ENCODE measurements around the gene SLC13A2. TPM values are rescaled to one million over a fixed set of nuclear protein-coding genes. Genes with fewer than 3 reads are reported as not detected.

Gene SLC13A2
- polyA plus RNA-seq, 1 experiment = not detected

DNA sequence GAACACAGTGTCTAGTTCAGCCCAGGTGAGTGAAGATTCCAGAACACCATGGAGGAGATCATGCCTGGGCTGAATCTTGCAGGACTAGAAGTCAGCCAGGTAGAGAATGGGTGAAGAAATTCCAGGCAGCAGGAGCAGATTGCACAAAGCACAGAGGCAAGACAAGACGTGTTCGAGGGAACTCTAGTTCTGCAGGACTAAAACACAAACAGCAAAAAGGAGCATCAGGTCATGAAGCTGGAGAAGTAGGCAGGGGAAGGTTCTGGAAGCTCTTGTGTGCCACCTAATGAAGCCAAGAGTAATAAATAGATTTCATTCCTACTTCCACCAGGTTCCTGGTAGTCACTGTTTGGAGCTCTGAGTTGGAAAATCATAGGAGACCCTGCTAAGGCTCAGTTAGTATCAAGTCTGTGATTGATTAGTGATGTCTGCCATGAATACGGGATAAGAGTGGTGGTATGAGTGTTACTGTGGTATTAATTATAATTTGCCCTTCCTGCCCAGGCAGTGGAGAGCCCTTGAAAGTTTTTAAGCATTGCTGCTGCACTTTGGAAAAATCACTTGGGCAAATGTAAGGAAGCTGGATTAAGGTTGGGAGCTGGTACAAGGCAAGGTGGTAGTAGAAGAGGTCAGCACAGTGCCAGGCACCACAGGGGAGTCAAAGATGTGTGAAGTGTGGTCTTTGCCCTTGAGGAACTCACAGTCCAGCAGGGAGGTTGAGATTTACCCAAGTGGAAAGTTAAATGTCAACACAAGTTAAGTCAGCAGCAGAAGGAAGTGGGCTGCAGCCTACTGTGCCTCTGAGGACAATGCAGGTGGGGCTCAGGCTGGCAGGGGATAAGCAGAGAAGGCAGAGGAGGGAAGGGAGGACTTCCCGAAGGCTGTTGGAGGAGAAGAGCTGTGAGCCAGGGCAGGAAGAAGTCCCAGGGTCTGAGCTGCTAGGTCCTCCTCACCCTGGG is 19.2 kb downstream of the SLC13A2 start:
- Histone ChIP-seq H3K27me3 (ENCODE audit: control insufficient read depth, insufficient read depth, low read length) (peaks cover 12% of the 10 kb centered on the region), H3K9me3 (ENCODE audit: control insufficient read depth, insufficient read depth, low read length) (no peaks in the 10 kb centered on the region; the same call in 1 of the 2 replicates), H3K4me3 (ENCODE audit: low read depth, low read length) (no peak overlapping the region), H3K27ac (ENCODE audit: low read depth, low read length) (no peak overlapping the region)
- ChIA-PET CTCF (interaction anchor here (2.2 to 8.1 kb wide), 3 partner anchors 48 to 77 kb away, joined by 5 to 70 read pairs (median 15); no protein-coding TSS in a partner anchor), POLR2A (interaction anchor here (0.5 kb wide), 1 partner anchor 73 kb away, joined by 5 read pairs; no protein-coding TSS in a partner anchor)
- no peak for DNase-seq (ENCODE audit: low read depth, low spot score)
- TF ChIP-seq CTCF (IDR thresholded peaks at IDR 0.05; ENCODE audit: low read depth, low read length) = no peak

DNA sequence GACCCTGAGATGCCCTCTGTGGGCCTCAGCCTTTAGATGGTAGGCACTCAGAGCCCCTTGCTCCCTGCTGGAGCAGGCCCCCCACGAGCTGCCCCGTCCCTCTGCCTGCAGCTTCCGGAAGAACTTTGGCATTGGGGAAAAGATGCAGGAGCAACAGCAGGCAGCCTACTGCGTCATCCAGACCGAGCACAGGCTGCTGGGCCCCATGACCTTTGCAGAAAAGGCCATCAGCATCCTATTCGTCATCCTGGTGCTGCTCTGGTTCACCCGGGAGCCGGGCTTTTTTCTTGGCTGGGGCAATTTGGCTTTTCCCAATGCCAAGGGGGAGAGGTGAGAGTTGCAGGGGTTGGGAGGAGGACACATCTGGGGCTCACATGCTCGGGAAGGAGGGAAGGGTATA is 20.0 kb downstream of the SLC13A2 start:
- no peak overlapping the region for H3K27ac ChIP-seq (ENCODE audit: low read depth, low read length)
- peaks cover 13% of the 10 kb centered on the region for H3K27me3 ChIP-seq (ENCODE audit: control insufficient read depth, insufficient read depth, low read length)
- H3K4me3 ChIP-seq (ENCODE audit: low read depth, low read length) = no peak overlapping the region
- POLR2A ChIA-PET = interaction anchor here (0.5 kb wide), 1 partner anchor 74 kb away, joined by 5 read pairs; no protein-coding TSS in a partner anchor
- no peaks in the 10 kb centered on the region; the same call in 1 of the 2 replicates for H3K9me3 ChIP-seq (ENCODE audit: control insufficient read depth, insufficient read depth, low read length)
- DNase-seq (ENCODE audit: low read depth, low spot score) = peak; percentile 21
- TF ChIP-seq CTCF (IDR thresholded peaks at IDR 0.05; ENCODE audit: low read depth, low read length) = no peak
- CTCF ChIA-PET = interaction anchor here (1.1 to 8.1 kb wide), 7 partner anchors 10 to 119 kb away, joined by 4 to 70 read pairs (median 13); no protein-coding TSS in a partner anchor

GRCh38 chr17:28494445-28495188 is 21.2 kb downstream of the SLC13A2 start:
- Histone ChIP-seq H3K27me3 (ENCODE audit: control insufficient read depth, insufficient read depth, low read length) (peaks cover 22% of the 10 kb centered on the region), H3K27ac (ENCODE audit: low read depth, low read length) (no peak overlapping the region), H3K9me3 (ENCODE audit: control insufficient read depth, insufficient read depth, low read length) (no peaks in the 10 kb centered on the region; the same call in 1 of the 2 replicates), H3K4me3 (ENCODE audit: low read depth, low read length) (no peak overlapping the region)
- POLR2A ChIA-PET = no interaction called here
- peak; percentile 93 for TF ChIP-seq CTCF (IDR thresholded peaks at IDR 0.05; ENCODE audit: low read depth, low read length)
- peak; percentile 13 for DNase-seq (ENCODE audit: low read depth, low spot score)
- CTCF ChIA-PET = interaction anchor here (1.1 to 8.1 kb wide), 10 partner anchors 9 to 118 kb away, joined by 3 to 70 read pairs (median 8); no protein-coding TSS in a partner anchor

GRCh38 chr17:28495635-28496034 is 22.2 kb downstream of the SLC13A2 start:
- DNase-seq (ENCODE audit: low read depth, low spot score) = no peak
- Histone ChIP-seq H3K27ac (ENCODE audit: low read depth, low read length) (no peak overlapping the region), H3K27me3 (ENCODE audit: control insufficient read depth, insufficient read depth, low read length) (peaks cover 19% of the 10 kb centered on the region), H3K4me3 (ENCODE audit: low read depth, low read length) (no peak overlapping the region), H3K9me3 (ENCODE audit: control insufficient read depth, insufficient read depth, low read length) (no peaks in the 10 kb centered on the region; the same call in 1 of the 2 replicates)
- TF ChIP-seq CTCF (IDR thresholded peaks at IDR 0.05; ENCODE audit: low read depth, low read length) = no peak
- POLR2A ChIA-PET = no interaction called here
- CTCF ChIA-PET = interaction anchor here (1.1 to 8.1 kb wide), 7 partner anchors 8 to 117 kb away, joined by 3 to 70 read pairs (median 13); no protein-coding TSS in a partner anchor
